Peyer's patch (tissue), 4 donors: ENCODE measurements around the gene FKBP1A. TPM values are rescaled to one million over a fixed set of nuclear protein-coding genes. Genes with fewer than 3 reads are reported as not detected.
A peak's percentile ranks its signal among the peaks of the same experiment; 100 is the strongest.

Experiments
- DNase-seq, 3 donors: peaks; one replicate each; pipeline ENCODE4 v3.0.0-alpha.2; 2017 to 2019
- H3K27ac ChIP-seq, 4 donors: fragments of 200-600 bp; sonication (generic); one replicate each; pipeline ENCODE4 v1.5.1; 2016 to 2019
- H3K27me3 ChIP-seq, 2 donors: fragments of 200-600 bp; sonication (generic); one replicate each; pipeline ENCODE4 v1.5.1; 2019
- H3K36me3 ChIP-seq, 3 donors: fragments of 200-600 bp; sonication (generic); one replicate each; pipeline ENCODE4 v1.5.1; 2016 to 2019
- H3K4me1 ChIP-seq, 4 donors: fragments of 200-600 bp; sonication (generic); one replicate each; pipeline ENCODE4 v1.5.1; 2016 to 2019
- H3K4me3 ChIP-seq, 4 donors: fragments of 200-600 bp; sonication (generic); 1 replicate in 3 of 4; 2 replicates in 1 of 4; pipeline ENCODE4 v1.5.1; 2016 to 2019; ENCODE audit warnings: mild to moderate bottlenecking in 1 of 4
- H3K9me3 ChIP-seq, 4 donors: fragments of 200-600 bp; sonication (generic); one replicate each; pipeline ENCODE4 v1.5.1; 2016 to 2019; ENCODE audit warnings: mild to moderate bottlenecking in 1 of 4
- CTCF ChIP-seq, 6 experiments: fragments of 450-650 bp in 4 of 6; fragments of 200-600 bp in 2 of 6; sonication (generic) in 1 of 6; IDR thresholded peaks; one replicate each; pipeline ENCODE4 v1.5.1; 2017 to 2019; ENCODE audit warnings: antibody characterized with exemption in 6 of 6, mild to moderate bottlenecking in 3 of 6, moderate library complexity in 1 of 6
- POLR2A ChIP-seq, 2 donors: fragments of 450-650 bp; IDR thresholded peaks; one replicate each; pipeline ENCODE4 v1.5.1; 2017; ENCODE audit warnings: antibody characterized with exemption in 2 of 2, mild to moderate bottlenecking in 2 of 2, moderate library complexity in 2 of 2
- total RNA-seq, 4 donors: library from RNA; depleted of rRNA; stranded (reverse); fragments of >200 nt; gene quantifications; one replicate each; pipeline ENCODE4 v1.1.0, GENCODE V29; 2016

The FKBP1A gene
- total RNA-seq, 4 donors from 2014 or later: 76.9 to 165 (median 98.5) TPM

GRCh38 chr20:1396264-1396663 lies 3.4 kb upstream of the FKBP1A start:
- Histone ChIP-seq H3K4me3 (no peak overlapping the region), H3K27ac (no peak overlapping the region), H3K27me3 (no peaks in the 10 kb centered on the region), H3K9me3 (no peaks in the 10 kb centered on the region), H3K4me1 (peaks cover 7 to 41% (median 11%) of the 10 kb centered on the region in 4 donors), H3K36me3 (no peaks in the 10 kb centered on the region)
- no peak for DNase-seq
- TF ChIP-seq CTCF (IDR thresholded peaks at IDR 0.05) (no peak), POLR2A (IDR thresholded peaks at IDR 0.05) (no peak)

GRCh38 chr20:1394686-1395085 lies 1.8 kb upstream of the FKBP1A start:
- H3K27me3 ChIP-seq: no peaks in the 10 kb centered on the region
- peaks cover 0 to 48% (median 21%) of the 10 kb centered on the region in 4 donors for H3K4me1 ChIP-seq
- no peak overlapping the region for H3K27ac ChIP-seq
- DNase-seq: no peak
- H3K9me3 ChIP-seq: no peaks in the 10 kb centered on the region
- no peaks in the 10 kb centered on the region for H3K36me3 ChIP-seq
- TF ChIP-seq CTCF (IDR thresholded peaks at IDR 0.05): no peak
- no peak for TF ChIP-seq POLR2A (IDR thresholded peaks at IDR 0.05)
- H3K4me3 ChIP-seq: no peak overlapping the region

DNA sequence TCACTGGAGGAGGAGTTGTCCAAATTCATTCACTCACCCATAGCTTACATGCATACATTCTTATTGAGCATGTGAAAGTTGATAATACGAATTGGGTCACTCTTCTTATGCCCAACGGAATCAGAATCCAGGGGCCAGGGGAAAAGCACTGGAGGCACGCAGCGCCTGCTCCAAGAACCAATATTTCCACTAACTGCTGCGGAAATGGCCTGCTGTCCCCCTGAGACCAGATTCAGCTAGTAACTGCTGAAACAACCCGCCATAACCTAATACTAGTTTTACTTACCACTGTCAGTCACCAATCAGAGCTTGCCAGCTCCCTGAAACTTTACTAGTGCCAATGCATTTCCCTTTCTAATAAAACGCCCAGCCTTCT lies 641 bp upstream of the FKBP1A start:
- no peak for DNase-seq
- no peaks in the 10 kb centered on the region for H3K9me3 ChIP-seq
- H3K4me3 ChIP-seq: peak overlapping the region; percentile 91 to 97 (median 94)
- TF ChIP-seq CTCF (IDR thresholded peaks at IDR 0.05) (no peak), POLR2A (IDR thresholded peaks at IDR 0.05) (no peak)
- peaks cover 0 to 48% (median 27%) of the 10 kb centered on the region in 4 donors for H3K4me1 ChIP-seq
- H3K36me3 ChIP-seq: no peaks in the 10 kb centered on the region
- H3K27ac ChIP-seq: peak overlapping the region; percentile 78 to 88 (median 84)
- no peaks in the 10 kb centered on the region for H3K27me3 ChIP-seq

DNA sequence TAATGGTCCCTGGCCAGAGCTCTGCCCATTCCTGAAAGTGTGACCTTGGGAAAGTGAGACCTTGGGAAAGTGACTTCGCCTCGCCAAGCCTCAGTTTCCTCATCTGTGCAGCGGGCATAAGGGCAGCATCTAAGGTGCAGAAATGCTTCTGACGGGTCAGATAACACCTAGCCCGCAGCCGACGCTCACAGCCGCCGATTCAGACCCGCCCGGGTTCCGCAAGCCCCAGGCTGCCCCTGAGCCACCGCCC lies 486 bp downstream of the FKBP1A start:
- H3K9me3 ChIP-seq: no peaks in the 10 kb centered on the region

GRCh38 chr20:1391640-1392442 lies 1.0 kb downstream of the FKBP1A start:
- Histone ChIP-seq H3K9me3 (no peaks in the 10 kb centered on the region), H3K4me3 (peak overlapping the region; percentile 91 to 97 (median 94)), H3K4me1 (peaks cover 0 to 48% (median 29%) of the 10 kb centered on the region in 4 donors), H3K36me3 (no peaks in the 10 kb centered on the region), H3K27ac (peak overlapping the region; percentile 78 to 88 (median 84)), H3K27me3 (no peaks in the 10 kb centered on the region)
- peak in 1 of 3 donors; percentile 31 for DNase-seq
- no peak for TF ChIP-seq POLR2A (IDR thresholded peaks at IDR 0.05)
- no peak for TF ChIP-seq CTCF (IDR thresholded peaks at IDR 0.05)

More for the DNA sequence above, 486 bp downstream of the FKBP1A start:
- Histone ChIP-seq H3K36me3 (no peaks in the 10 kb centered on the region), H3K4me3 (peak overlapping the region; percentile 91 to 97 (median 94)), H3K27ac (peak overlapping the region; percentile 78 to 88 (median 84)), H3K27me3 (no peaks in the 10 kb centered on the region), H3K4me1 (peaks cover 0 to 48% (median 29%) of the 10 kb centered on the region in 4 donors)
- no peak for DNase-seq
- TF ChIP-seq CTCF (IDR thresholded peaks at IDR 0.05): no peak
- TF ChIP-seq POLR2A (IDR thresholded peaks at IDR 0.05): no peak
